ENCODE results near the gene JOSD1.

The JOSD1 gene

DNA sequence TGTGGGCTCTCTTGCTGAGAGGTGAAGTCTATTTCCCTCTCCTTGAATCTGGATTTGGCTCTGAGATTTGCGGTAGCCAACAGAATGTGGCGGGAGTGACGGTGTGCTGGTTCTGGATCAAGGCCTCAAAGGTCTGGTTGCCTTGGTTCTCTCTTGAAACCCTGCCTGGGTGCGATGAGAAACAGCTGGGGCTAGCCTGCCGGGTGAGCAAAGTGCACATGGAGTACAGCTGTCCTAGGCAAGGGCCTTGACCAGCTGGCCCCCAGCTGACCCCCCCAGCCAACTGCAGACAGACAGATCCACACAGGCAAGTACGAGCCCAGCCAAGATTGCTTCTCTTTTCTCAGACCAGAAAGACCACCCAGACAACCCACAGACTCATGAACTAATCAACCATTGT, 44.2 kb upstream of the JOSD1 start:
- Histone ChIP-seq H2BK5ac (ENCODE audit: low read depth, low read length, poor library complexity) (no peak overlapping the region), H2BK120ac (ENCODE audit: insufficient read depth, low read length, poor library complexity) (no peak overlapping the region), H3K79me2 (ENCODE audit: control insufficient read depth, insufficient read depth, low read length, poor library complexity) (no peaks in the 10 kb centered on the region), H3K18ac (ENCODE audit: low read length) (no peak overlapping the region), H3K9ac (ENCODE audit: low read length) (no peak overlapping the region), H4K91ac (ENCODE audit: low read depth, low read length) (no peak overlapping the region), H3K79me1 (ENCODE audit: low read length) (no peaks in the 10 kb centered on the region), H2AK5ac (ENCODE audit: low read length) (no peak overlapping the region), H3K9me3 (ENCODE audit: insufficient read depth, low read depth, low read length) (no peaks in the 10 kb centered on the region), H3K36me3 (ENCODE audit: control insufficient read depth in 1 of 2, insufficient read depth in 2 of 2, low read length in 2 of 2) (peaks cover 71 to 75% of the 10 kb centered on the region in 2 experiments), H3K4me1 (ENCODE audit: control insufficient read depth in 1 of 2, insufficient read depth in 2 of 2, low read length in 2 of 2) (no peaks in the 10 kb centered on the region), H3K23ac (ENCODE audit: low read length) (no peak overlapping the region), H4K8ac (ENCODE audit: low read depth, low read length) (no peak overlapping the region), H3K4ac (ENCODE audit: low read depth, low read length) (no peak overlapping the region), H2AFZ (ENCODE audit: insufficient read depth, low read length, poor library complexity) (no peak overlapping the region), H3K27ac (ENCODE audit: low read depth, low read length) (no peak overlapping the region), H3K27me3 (ENCODE audit: insufficient read depth, low read length) (no peaks in the 10 kb centered on the region), H2BK12ac (ENCODE audit: low read length) (no peak overlapping the region), H3K4me3 (ENCODE audit: low read depth, low read length) (no peak overlapping the region), H4K12ac (ENCODE audit: low read depth, low read length) (no peak overlapping the region), H3K14ac (ENCODE audit: low read length) (no peak overlapping the region), H3K4me2 (ENCODE audit: low read length) (no peak overlapping the region)
- WGBS (ENCODE audit: extremely low coverage, insufficient coverage, insufficient read length) = no CpG with 5 or more reads among the region's 6 CpGs
- no peak for DNase-seq

DNA sequence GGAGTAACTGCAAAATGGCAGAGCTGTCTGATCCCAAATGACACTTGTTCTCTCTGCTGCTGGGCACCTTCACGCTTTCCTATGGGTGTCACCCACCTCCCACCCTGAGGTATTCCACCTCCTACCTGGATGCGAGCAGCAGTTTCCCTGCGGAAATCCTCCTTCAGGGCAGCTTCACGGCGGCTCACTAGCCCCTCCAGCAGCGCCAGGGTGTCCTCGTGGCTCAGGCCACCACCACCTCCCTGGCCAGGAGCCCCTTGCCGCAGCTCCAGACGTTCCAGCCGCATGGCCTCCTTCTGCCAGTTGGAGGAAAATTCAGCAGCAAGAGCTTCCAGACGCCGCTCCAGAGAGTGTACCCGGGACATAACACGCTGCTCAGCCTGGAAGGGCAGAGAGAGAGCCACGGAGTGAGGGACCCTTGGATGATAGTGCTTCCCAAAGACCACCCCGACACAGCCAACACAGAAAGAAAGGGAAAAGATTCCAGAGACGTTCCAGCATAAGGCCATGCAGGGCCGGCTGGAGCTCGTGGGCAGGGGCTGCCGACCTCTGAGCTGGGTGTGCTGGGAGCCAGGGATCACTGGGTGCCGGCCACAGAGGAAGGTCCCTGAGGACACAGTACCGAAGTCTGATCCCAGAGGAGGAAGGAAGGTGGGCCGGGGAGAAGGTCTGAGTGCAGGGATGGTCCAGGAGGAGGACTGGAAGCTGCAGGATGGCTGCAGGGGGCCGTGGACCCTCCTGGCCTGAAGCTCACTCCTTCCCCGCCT, 41.6 kb upstream of the JOSD1 start:
- no peaks in the 10 kb centered on the region for H3K27me3 ChIP-seq (ENCODE audit: insufficient read depth, low read length)
- WGBS (ENCODE audit: extremely low coverage, insufficient coverage, insufficient read length) = no CpG with 5 or more reads among the region's 25 CpGs

GRCh38 chr22:38741576-38741975, 40.8 kb upstream of the JOSD1 start:
- WGBS (ENCODE audit: extremely low coverage, insufficient coverage, insufficient read length) = no CpG with 5 or more reads among the region's 10 CpGs

More for the DNA sequence above, 41.6 kb upstream of the JOSD1 start:
- H3K4me2 ChIP-seq (ENCODE audit: low read length) = no peak overlapping the region
- H4K8ac ChIP-seq (ENCODE audit: low read depth, low read length) = no peak overlapping the region
- no peak overlapping the region for H3K18ac ChIP-seq (ENCODE audit: low read length)
- no peak for DNase-seq
- no peaks in the 10 kb centered on the region for H3K79me2 ChIP-seq (ENCODE audit: control insufficient read depth, insufficient read depth, low read length, poor library complexity)
- H2BK5ac ChIP-seq (ENCODE audit: low read depth, low read length, poor library complexity) = no peak overlapping the region
- no peaks in the 10 kb centered on the region for H3K79me1 ChIP-seq (ENCODE audit: low read length)
- H2BK120ac ChIP-seq (ENCODE audit: insufficient read depth, low read length, poor library complexity) = no peak overlapping the region
- H3K14ac ChIP-seq (ENCODE audit: low read length) = no peak overlapping the region
- no peak overlapping the region for H4K12ac ChIP-seq (ENCODE audit: low read depth, low read length)
- no peak overlapping the region for H3K27ac ChIP-seq (ENCODE audit: low read depth, low read length)
- no peak overlapping the region for H3K23ac ChIP-seq (ENCODE audit: low read length)
- H2AK5ac ChIP-seq (ENCODE audit: low read length) = no peak overlapping the region
- no peak overlapping the region for H3K4ac ChIP-seq (ENCODE audit: low read depth, low read length)
- no peak overlapping the region for H3K9ac ChIP-seq (ENCODE audit: low read length)
- no peak overlapping the region for H2AFZ ChIP-seq (ENCODE audit: insufficient read depth, low read length, poor library complexity)
- H3K4me3 ChIP-seq (ENCODE audit: low read depth, low read length) = no peak overlapping the region
- H4K91ac ChIP-seq (ENCODE audit: low read depth, low read length) = no peak overlapping the region
- peaks cover 77 to 80% of the 10 kb centered on the region in 2 experiments for H3K36me3 ChIP-seq (ENCODE audit: control insufficient read depth in 1 of 2, insufficient read depth in 2 of 2, low read length in 2 of 2)
- no peaks in the 10 kb centered on the region for H3K4me1 ChIP-seq (ENCODE audit: control insufficient read depth in 1 of 2, insufficient read depth in 2 of 2, low read length in 2 of 2)
- no peak overlapping the region for H2BK12ac ChIP-seq (ENCODE audit: low read length)
- no peaks in the 10 kb centered on the region for H3K9me3 ChIP-seq (ENCODE audit: insufficient read depth, low read depth, low read length)

DNA sequence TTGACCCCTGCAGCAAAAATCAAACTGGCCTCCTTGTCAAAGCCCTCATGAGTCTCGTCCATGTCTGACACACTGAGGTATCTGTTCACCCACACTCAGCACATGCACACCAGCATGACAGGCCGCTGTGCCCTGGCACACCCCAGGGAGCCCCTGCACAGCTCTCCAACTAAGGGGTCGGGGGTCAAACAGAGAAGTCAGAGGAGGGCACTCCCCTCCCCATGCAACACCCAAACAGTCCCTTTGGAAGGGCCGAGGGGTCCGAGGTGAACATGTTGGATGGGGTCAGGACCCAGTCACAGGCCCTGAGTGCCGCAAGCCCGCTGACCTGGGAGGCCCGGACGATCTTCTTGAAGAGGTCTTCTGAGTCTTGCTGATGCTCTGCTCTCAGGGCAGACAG, 40.4 kb upstream of the JOSD1 start:
- Histone ChIP-seq H3K9me3 (ENCODE audit: insufficient read depth, low read depth, low read length) (no peaks in the 10 kb centered on the region), H3K4me1 (ENCODE audit: control insufficient read depth in 1 of 2, insufficient read depth in 2 of 2, low read length in 2 of 2) (no peaks in the 10 kb centered on the region), H3K23ac (ENCODE audit: low read length) (no peak overlapping the region), H2BK12ac (ENCODE audit: low read length) (no peak overlapping the region), H3K14ac (ENCODE audit: low read length) (no peak overlapping the region), H3K4me3 (ENCODE audit: low read depth, low read length) (no peak overlapping the region), H3K36me3 (ENCODE audit: control insufficient read depth in 1 of 2, insufficient read depth in 2 of 2, low read length in 2 of 2) (peaks cover 83 to 85% of the 10 kb centered on the region in 2 experiments), H4K12ac (ENCODE audit: low read depth, low read length) (no peak overlapping the region), H4K8ac (ENCODE audit: low read depth, low read length) (no peak overlapping the region), H3K18ac (ENCODE audit: low read length) (no peak overlapping the region), H2BK120ac (ENCODE audit: insufficient read depth, low read length, poor library complexity) (no peak overlapping the region), H2AK5ac (ENCODE audit: low read length) (no peak overlapping the region), H2BK5ac (ENCODE audit: low read depth, low read length, poor library complexity) (no peak overlapping the region), H3K79me2 (ENCODE audit: control insufficient read depth, insufficient read depth, low read length, poor library complexity) (no peaks in the 10 kb centered on the region), H3K79me1 (ENCODE audit: low read length) (no peaks in the 10 kb centered on the region), H3K4me2 (ENCODE audit: low read length) (no peak overlapping the region), H2AFZ (ENCODE audit: insufficient read depth, low read length, poor library complexity) (no peak overlapping the region), H3K9ac (ENCODE audit: low read length) (no peak overlapping the region), H3K27ac (ENCODE audit: low read depth, low read length) (no peak overlapping the region), H4K91ac (ENCODE audit: low read depth, low read length) (no peak overlapping the region), H3K27me3 (ENCODE audit: insufficient read depth, low read length) (no peaks in the 10 kb centered on the region), H3K4ac (ENCODE audit: low read depth, low read length) (no peak overlapping the region)
- no CpG with 5 or more reads among the region's 9 CpGs for WGBS (ENCODE audit: extremely low coverage, insufficient coverage, insufficient read length)
- DNase-seq = no peak

More at GRCh38 chr22:38741576-38741975, 40.8 kb upstream of the JOSD1 start:
- no peak overlapping the region for H3K18ac ChIP-seq (ENCODE audit: low read length)
- H2BK120ac ChIP-seq (ENCODE audit: insufficient read depth, low read length, poor library complexity) = no peak overlapping the region
- no peak overlapping the region for H2BK5ac ChIP-seq (ENCODE audit: low read depth, low read length, poor library complexity)
- H3K9me3 ChIP-seq (ENCODE audit: insufficient read depth, low read depth, low read length) = no peaks in the 10 kb centered on the region
- H4K8ac ChIP-seq (ENCODE audit: low read depth, low read length) = no peak overlapping the region
- H2AFZ ChIP-seq (ENCODE audit: insufficient read depth, low read length, poor library complexity) = no peak overlapping the region
- no peak for DNase-seq
- H3K79me2 ChIP-seq (ENCODE audit: control insufficient read depth, insufficient read depth, low read length, poor library complexity) = no peaks in the 10 kb centered on the region
- H3K36me3 ChIP-seq (ENCODE audit: control insufficient read depth in 1 of 2, insufficient read depth in 2 of 2, low read length in 2 of 2) = peaks cover 83 to 85% of the 10 kb centered on the region in 2 experiments
- no peaks in the 10 kb centered on the region for H3K4me1 ChIP-seq (ENCODE audit: control insufficient read depth in 1 of 2, insufficient read depth in 2 of 2, low read length in 2 of 2)
- H3K9ac ChIP-seq (ENCODE audit: low read length) = no peak overlapping the region
- H3K4me3 ChIP-seq (ENCODE audit: low read depth, low read length) = no peak overlapping the region
- no peaks in the 10 kb centered on the region for H3K27me3 ChIP-seq (ENCODE audit: insufficient read depth, low read length)
- H3K4ac ChIP-seq (ENCODE audit: low read depth, low read length) = no peak overlapping the region
- no peaks in the 10 kb centered on the region for H3K79me1 ChIP-seq (ENCODE audit: low read length)
- no peak overlapping the region for H4K12ac ChIP-seq (ENCODE audit: low read depth, low read length)
- no peak overlapping the region for H2AK5ac ChIP-seq (ENCODE audit: low read length)
- no peak overlapping the region for H3K27ac ChIP-seq (ENCODE audit: low read depth, low read length)
- H4K91ac ChIP-seq (ENCODE audit: low read depth, low read length) = no peak overlapping the region
- H3K14ac ChIP-seq (ENCODE audit: low read length) = no peak overlapping the region
- H3K23ac ChIP-seq (ENCODE audit: low read length) = no peak overlapping the region
- H2BK12ac ChIP-seq (ENCODE audit: low read length) = no peak overlapping the region
- H3K4me2 ChIP-seq (ENCODE audit: low read length) = no peak overlapping the region

Data from trophoblast cell (in vitro differentiated cells and primary cell).